ENCODE data around the gene SETD5.

- no peak for TF ChIP-seq CTCF (conservative IDR thresholded peaks at IDR 0.05; ENCODE audit: low read length)
- no peak for TF ChIP-seq EZH2phosphoT487 (IDR thresholded peaks at IDR 0.05; ENCODE audit: borderline replicate concordance, low read depth, low read length)
Measured at GRCh38 chr3:9385187-9386077, 12.0 kb upstream of the SETD5 start.

Measured in OCI-LY7 (cell line).